Measurements from ENCODE around the gene SORBS1. TPM values are rescaled to one million over a fixed set of nuclear protein-coding genes. Genes with fewer than 3 reads are reported as not detected.

SORBS1 gene
- total and polyA plus RNA-seq, 5 donors: 225 to 511 (median 428) TPM

GRCh38 chr10:95459446-95460045, 101.6 kb downstream of the SORBS1 start:
- Histone ChIP-seq H3K4me3 (ENCODE audit: low read length) (no peak overlapping the region), H3K27ac (ENCODE audit: low read length) (peak overlapping the region; percentile 29), H3K9me3 (ENCODE audit: control insufficient read depth, low read length) (no peaks in the 10 kb centered on the region), H3K4me1 (ENCODE audit: control insufficient read depth, insufficient read depth, low read length) (peaks cover 10% of the 10 kb centered on the region), H3K27me3 (ENCODE audit: control insufficient read depth, insufficient read depth) (no peaks in the 10 kb centered on the region)
- DNase-seq: peak in 1 of 3 donors; percentile 49
- intact Hi-C loops (cut with DNase I): no loop called here
- WGBS: 37% methylated on average over 9 of the region's 9 CpGs
- ATAC-seq: no peak

GRCh38 chr10:95458871-95459270, 102.3 kb downstream of the SORBS1 start:
- no peak overlapping the region for H3K27ac ChIP-seq (ENCODE audit: low read length)
- DNase-seq (no peak), ATAC-seq (no peak)
- intact Hi-C loops (cut with DNase I): no loop called here
- H3K27me3 ChIP-seq (ENCODE audit: control insufficient read depth, insufficient read depth): no peaks in the 10 kb centered on the region
- H3K4me1 ChIP-seq (ENCODE audit: control insufficient read depth, insufficient read depth, low read length): peaks cover 10% of the 10 kb centered on the region
- H3K4me3 ChIP-seq (ENCODE audit: low read length): no peak overlapping the region
- H3K9me3 ChIP-seq (ENCODE audit: control insufficient read depth, low read length): no peaks in the 10 kb centered on the region
- WGBS: 25% methylated on average over 1 of the region's 1 CpG

GRCh38 chr10:95458014-95458413, 103.2 kb downstream of the SORBS1 start:
- Histone ChIP-seq H3K4me1 (ENCODE audit: control insufficient read depth, insufficient read depth, low read length) (peaks cover 6% of the 10 kb centered on the region), H3K4me3 (ENCODE audit: low read length) (no peak overlapping the region), H3K27ac (ENCODE audit: low read length) (peak overlapping the region; percentile 55), H3K27me3 (ENCODE audit: control insufficient read depth, insufficient read depth) (no peaks in the 10 kb centered on the region), H3K9me3 (ENCODE audit: control insufficient read depth, low read length) (no peaks in the 10 kb centered on the region)
- intact Hi-C loops (cut with DNase I): no loop called here
- 84% methylated on average over 2 of the region's 2 CpGs for WGBS
- DNase-seq (no peak), ATAC-seq (no peak)

- no peak overlapping the region for H3K4me3 ChIP-seq (ENCODE audit: low read length)
- ATAC-seq (no peak), DNase-seq (peak in 1 of 3 donors; percentile 16)
- no peaks in the 10 kb centered on the region for H3K27me3 ChIP-seq (ENCODE audit: control insufficient read depth, insufficient read depth)
- peaks cover 4% of the 10 kb centered on the region for H3K4me1 ChIP-seq (ENCODE audit: control insufficient read depth, insufficient read depth, low read length)
- H3K9me3 ChIP-seq (ENCODE audit: control insufficient read depth, low read length): no peaks in the 10 kb centered on the region
- WGBS: 67% methylated on average over 5 of the region's 5 CpGs
- H3K27ac ChIP-seq (ENCODE audit: low read length): peak overlapping the region; percentile 15
- intact Hi-C loops (cut with DNase I): no loop called here
Observed at GRCh38 chr10:95457319-95457886, 103.8 kb downstream of the SORBS1 start.

- intact Hi-C loops (cut with DNase I): no loop called here
- 73% methylated on average over 2 of the region's 2 CpGs for WGBS
- peak; percentile 28 to 38 for ATAC-seq
Observed at GRCh38 chr10:95456516-95456915, 104.7 kb downstream of the SORBS1 start.

GRCh38 chr10:95454940-95455339, 106.2 kb downstream of the SORBS1 start:
- WGBS: 83% methylated on average over 4 of the region's 4 CpGs
- ATAC-seq: no peak
- peaks cover 7% of the 10 kb centered on the region for H3K4me1 ChIP-seq (ENCODE audit: control insufficient read depth, insufficient read depth, low read length)

More at GRCh38 chr10:95456516-95456915, 104.7 kb downstream of the SORBS1 start:
- no peaks in the 10 kb centered on the region for H3K9me3 ChIP-seq (ENCODE audit: control insufficient read depth, low read length)
- peak in 1 of 3 donors; percentile 42 for DNase-seq
- H3K4me3 ChIP-seq (ENCODE audit: low read length): no peak overlapping the region
- H3K27ac ChIP-seq (ENCODE audit: low read length): peak overlapping the region; percentile 73
- H3K4me1 ChIP-seq (ENCODE audit: control insufficient read depth, insufficient read depth, low read length): peaks cover 4% of the 10 kb centered on the region
- H3K27me3 ChIP-seq (ENCODE audit: control insufficient read depth, insufficient read depth): no peaks in the 10 kb centered on the region

GRCh38 chr10:95454356-95454755, 106.8 kb downstream of the SORBS1 start:
- DNase-seq (no peak), ATAC-seq (no peak)
- 87% methylated on average over 3 of the region's 3 CpGs for WGBS
- Histone ChIP-seq H3K4me1 (ENCODE audit: control insufficient read depth, insufficient read depth, low read length) (peaks cover 2% of the 10 kb centered on the region), H3K27ac (ENCODE audit: low read length) (no peak overlapping the region), H3K4me3 (ENCODE audit: low read length) (no peak overlapping the region), H3K9me3 (ENCODE audit: control insufficient read depth, low read length) (no peaks in the 10 kb centered on the region), H3K27me3 (ENCODE audit: control insufficient read depth, insufficient read depth) (no peaks in the 10 kb centered on the region)
- intact Hi-C loops (cut with DNase I): no loop called here

More at GRCh38 chr10:95454940-95455339, 106.2 kb downstream of the SORBS1 start:
- intact Hi-C loops (cut with DNase I): no loop called here
- Histone ChIP-seq H3K27ac (ENCODE audit: low read length) (no peak overlapping the region), H3K4me3 (ENCODE audit: low read length) (no peak overlapping the region), H3K9me3 (ENCODE audit: control insufficient read depth, low read length) (no peaks in the 10 kb centered on the region), H3K27me3 (ENCODE audit: control insufficient read depth, insufficient read depth) (no peaks in the 10 kb centered on the region)
- no peak for DNase-seq

GRCh38 chr10:95451568-95452524, 109.3 kb downstream of the SORBS1 start:
- intact Hi-C loops (cut with DNase I): no loop called here
- WGBS: 74% methylated on average over 4 of the region's 4 CpGs
- DNase-seq (no peak), ATAC-seq (no peak)
- Histone ChIP-seq H3K4me1 (ENCODE audit: control insufficient read depth, insufficient read depth, low read length) (peaks cover 9% of the 10 kb centered on the region), H3K27ac (ENCODE audit: low read length) (peak overlapping the region; percentile 63), H3K9me3 (ENCODE audit: control insufficient read depth, low read length) (no peaks in the 10 kb centered on the region), H3K4me3 (ENCODE audit: low read length) (no peak overlapping the region), H3K27me3 (ENCODE audit: control insufficient read depth, insufficient read depth) (no peaks in the 10 kb centered on the region)

GRCh38 chr10:95451150-95451549, 110.0 kb downstream of the SORBS1 start:
- H3K9me3 ChIP-seq (ENCODE audit: control insufficient read depth, low read length): no peaks in the 10 kb centered on the region
- WGBS: 38% methylated on average over 5 of the region's 5 CpGs
- H3K4me3 ChIP-seq (ENCODE audit: low read length): no peak overlapping the region
- DNase-seq: no peak
- ATAC-seq: peak in 1 of 2 donors; percentile 26
- H3K27ac ChIP-seq (ENCODE audit: low read length): peak overlapping the region; percentile 33
- H3K4me1 ChIP-seq (ENCODE audit: control insufficient read depth, insufficient read depth, low read length): peaks cover 9% of the 10 kb centered on the region
- H3K27me3 ChIP-seq (ENCODE audit: control insufficient read depth, insufficient read depth): no peaks in the 10 kb centered on the region
- intact Hi-C loops (cut with DNase I): no loop called here

- no peaks in the 10 kb centered on the region for H3K27me3 ChIP-seq (ENCODE audit: control insufficient read depth, insufficient read depth)
- no peak overlapping the region for H3K4me3 ChIP-seq (ENCODE audit: low read length)
- H3K4me1 ChIP-seq (ENCODE audit: control insufficient read depth, insufficient read depth, low read length): peaks cover 17% of the 10 kb centered on the region
- no peaks in the 10 kb centered on the region for H3K9me3 ChIP-seq (ENCODE audit: control insufficient read depth, low read length)
- intact Hi-C loops (cut with DNase I): no loop called here
- no peak overlapping the region for H3K27ac ChIP-seq (ENCODE audit: low read length)
- no peak for DNase-seq
- no peak for ATAC-seq
- WGBS: 89% methylated on average over 4 of the region's 4 CpGs
Observed at GRCh38 chr10:95450188-95450587, 111.0 kb downstream of the SORBS1 start.

GRCh38 chr10:95447685-95448084, 113.5 kb downstream of the SORBS1 start:
- WGBS: 13% methylated on average over 6 of the region's 6 CpGs

More at GRCh38 chr10:95447685-95448084, 113.5 kb downstream of the SORBS1 start:
- Histone ChIP-seq H3K27me3 (ENCODE audit: control insufficient read depth, insufficient read depth) (no peaks in the 10 kb centered on the region), H3K27ac (ENCODE audit: low read length) (peak overlapping the region; percentile 71), H3K4me3 (ENCODE audit: low read length) (no peak overlapping the region), H3K9me3 (ENCODE audit: control insufficient read depth, low read length) (no peaks in the 10 kb centered on the region), H3K4me1 (ENCODE audit: control insufficient read depth, insufficient read depth, low read length) (peaks cover 20% of the 10 kb centered on the region)
- ATAC-seq (peak; percentile 57 to 78), DNase-seq (peak; percentile 44 to 62 (median 51))
- intact Hi-C loops (cut with DNase I): no loop called here
